Activated T-cell treated with anti-CD3 and anti-CD28 coated beads, Interleukin-2, amount 50 U/mL, for 72 hours (primary cell): ENCODE measurements around the gene CCNY. TPM values are rescaled to one million over a fixed set of nuclear protein-coding genes. Genes with fewer than 3 reads are reported as not detected.

ENCODE experiments used
- ATAC-seq, 2 donors: fragments of 150-1000 bp; cut with Tn5 transposase; replicated peaks in 1 of 2; 2 replicates each; pipeline ENCODE4 v1.10.0; 2021; ENCODE audit warnings: moderate library complexity in 2 of 2, mild to moderate bottlenecking in 1 of 2
- DNase-seq, 2 donors: peaks; one replicate each; pipeline ENCODE4 v3.0.0; 2021 to 2022; ENCODE audit warnings: mixed read lengths in 1 of 2
- H3K27ac Mint-ChIP-seq: one replicate; pipeline ENCODE4 v1.8.0; 2022; ENCODE audit warnings: mild to moderate bottlenecking, moderate library complexity, mixed read lengths
- H3K27me3 Mint-ChIP-seq: one replicate; pipeline ENCODE4 v1.8.0; 2022; ENCODE audit warnings: low read depth, mixed read lengths
- H3K36me3 Mint-ChIP-seq, 2 donors: one replicate each; pipeline ENCODE4 v1.8.0; 2022; ENCODE audit warnings: mixed read lengths in 2 of 2, mild to moderate bottlenecking in 1 of 2; ENCODE audit not compliant: insufficient read depth in 2 of 2
- H3K4me1 Mint-ChIP-seq: one replicate; pipeline ENCODE4 v1.8.0; 2022; ENCODE audit warnings: low read depth, mixed read lengths
- H3K4me3 Mint-ChIP-seq, 2 donors: one replicate each; pipeline ENCODE4 v1.8.0; 2022; ENCODE audit warnings: mild to moderate bottlenecking in 2 of 2, mixed read lengths in 2 of 2, moderate library complexity in 2 of 2
- H3K9me3 Mint-ChIP-seq, 2 donors: one replicate each; pipeline ENCODE4 v1.8.0; 2022; ENCODE audit warnings: mixed read lengths in 2 of 2
- total RNA-seq, 2 donors: library from RNA; stranded (reverse); gene quantifications; one replicate each; pipeline ENCODE4 v1.2.3, GENCODE V29; 2022

Gene CCNY
- total RNA-seq, 2 donors from 2014 or later: 54.1 to 78.6 TPM

- H3K4me3 Mint-ChIP-seq: no peak overlapping the region
- H3K4me1 Mint-ChIP-seq: no peaks in the 10 kb centered on the region
- H3K36me3 Mint-ChIP-seq: peaks cover 0 to 9% of the 10 kb centered on the region in 2 donors
- H3K27me3 Mint-ChIP-seq: no peaks in the 10 kb centered on the region
- ATAC-seq (no peak), DNase-seq (no peak)
- H3K9me3 Mint-ChIP-seq: no peaks in the 10 kb centered on the region
- H3K27ac Mint-ChIP-seq: no peak overlapping the region
Observed at GRCh38 chr10:35565602-35566081, 229.3 kb downstream of the CCNY start.

- H3K27me3 Mint-ChIP-seq: no peaks in the 10 kb centered on the region
- no peak overlapping the region for H3K27ac Mint-ChIP-seq
- DNase-seq (no peak), ATAC-seq (no peak)
- no peaks in the 10 kb centered on the region for H3K4me1 Mint-ChIP-seq
- H3K9me3 Mint-ChIP-seq: no peaks in the 10 kb centered on the region
- H3K4me3 Mint-ChIP-seq: no peak overlapping the region
- H3K36me3 Mint-ChIP-seq: peaks cover 1 to 9% of the 10 kb centered on the region in 2 donors
Observed at GRCh38 chr10:35567951-35568350, 231.6 kb downstream of the CCNY start.

GRCh38 chr10:35568483-35569015, 232.2 kb downstream of the CCNY start:
- peaks cover 1 to 11% of the 10 kb centered on the region in 2 donors for H3K36me3 Mint-ChIP-seq

GRCh38 chr10:35569111-35569707, 232.9 kb downstream of the CCNY start:
- peaks cover 1 to 16% of the 10 kb centered on the region in 2 donors for H3K36me3 Mint-ChIP-seq
- ATAC-seq: no peak

More at GRCh38 chr10:35568483-35569015, 232.2 kb downstream of the CCNY start:
- H3K4me1 Mint-ChIP-seq: no peaks in the 10 kb centered on the region
- DNase-seq (no peak), ATAC-seq (no peak)
- no peak overlapping the region for H3K27ac Mint-ChIP-seq
- no peaks in the 10 kb centered on the region for H3K27me3 Mint-ChIP-seq
- H3K9me3 Mint-ChIP-seq: no peaks in the 10 kb centered on the region
- H3K4me3 Mint-ChIP-seq: no peak overlapping the region

GRCh38 chr10:35569836-35570235, 233.5 kb downstream of the CCNY start:
- Mint-ChIP-seq H3K9me3 (no peaks in the 10 kb centered on the region), H3K4me3 (no peak overlapping the region)

More at GRCh38 chr10:35569111-35569707, 232.9 kb downstream of the CCNY start:
- Mint-ChIP-seq H3K9me3 (no peaks in the 10 kb centered on the region), H3K4me3 (no peak overlapping the region), H3K4me1 (no peaks in the 10 kb centered on the region), H3K27me3 (no peaks in the 10 kb centered on the region), H3K27ac (no peak overlapping the region)
- DNase-seq: no peak

GRCh38 chr10:35570397-35570796, 234.1 kb downstream of the CCNY start:
- DNase-seq (no peak), ATAC-seq (no peak)
- H3K36me3 Mint-ChIP-seq: peaks cover 3 to 18% of the 10 kb centered on the region in 2 donors
- no peaks in the 10 kb centered on the region for H3K27me3 Mint-ChIP-seq
- no peak overlapping the region for H3K4me3 Mint-ChIP-seq
- H3K9me3 Mint-ChIP-seq: peaks cover 0 to under 1% of the 10 kb centered on the region in 2 donors
- H3K4me1 Mint-ChIP-seq: no peaks in the 10 kb centered on the region
- H3K27ac Mint-ChIP-seq: no peak overlapping the region

More at GRCh38 chr10:35569836-35570235, 233.5 kb downstream of the CCNY start:
- Mint-ChIP-seq H3K27ac (no peak overlapping the region), H3K4me1 (no peaks in the 10 kb centered on the region), H3K36me3 (peaks cover 1 to 18% of the 10 kb centered on the region in 2 donors), H3K27me3 (no peaks in the 10 kb centered on the region)
- DNase-seq: no peak
- ATAC-seq: no peak

- Mint-ChIP-seq H3K27me3 (no peaks in the 10 kb centered on the region), H3K4me1 (no peaks in the 10 kb centered on the region), H3K4me3 (no peak overlapping the region), H3K36me3 (peaks cover 4 to 12% of the 10 kb centered on the region in 2 donors), H3K27ac (no peak overlapping the region), H3K9me3 (peaks cover 0 to 2% of the 10 kb centered on the region in 2 donors)
- no peak for DNase-seq
- no peak for ATAC-seq
Observed at GRCh38 chr10:35572583-35572982, 236.3 kb downstream of the CCNY start.

- ATAC-seq (no peak), DNase-seq (no peak)
- Mint-ChIP-seq H3K4me3 (no peak overlapping the region), H3K4me1 (no peaks in the 10 kb centered on the region), H3K36me3 (peaks cover 6 to 12% of the 10 kb centered on the region in 2 donors), H3K9me3 (peaks cover 2 to 5% of the 10 kb centered on the region in 2 donors), H3K27me3 (no peaks in the 10 kb centered on the region), H3K27ac (no peak overlapping the region)
Observed at GRCh38 chr10:35573796-35574195, 237.5 kb downstream of the CCNY start.

GRCh38 chr10:35574924-35575352, 238.6 kb downstream of the CCNY start:
- Mint-ChIP-seq H3K9me3 (peaks cover 2 to 5% of the 10 kb centered on the region in 2 donors), H3K27me3 (no peaks in the 10 kb centered on the region), H3K27ac (no peak overlapping the region), H3K4me3 (no peak overlapping the region), H3K36me3 (peaks cover 6 to 10% of the 10 kb centered on the region in 2 donors), H3K4me1 (no peaks in the 10 kb centered on the region)
- ATAC-seq (no peak), DNase-seq (no peak)

GRCh38 chr10:35575640-35576039, 239.3 kb downstream of the CCNY start:
- no peak for ATAC-seq

GRCh38 chr10:35576730-35577129, 240.4 kb downstream of the CCNY start:
- H3K4me3 Mint-ChIP-seq: no peak overlapping the region

More at GRCh38 chr10:35575640-35576039, 239.3 kb downstream of the CCNY start:
- Mint-ChIP-seq H3K27me3 (no peaks in the 10 kb centered on the region), H3K27ac (no peak overlapping the region), H3K4me1 (no peaks in the 10 kb centered on the region), H3K4me3 (no peak overlapping the region), H3K36me3 (peaks cover 6 to 10% of the 10 kb centered on the region in 2 donors), H3K9me3 (peaks cover 2 to 5% of the 10 kb centered on the region in 2 donors)
- DNase-seq: no peak

GRCh38 chr10:35577926-35578617, 241.8 kb downstream of the CCNY start:
- H3K9me3 Mint-ChIP-seq: peaks cover 2 to 5% of the 10 kb centered on the region in 2 donors
- H3K4me3 Mint-ChIP-seq: no peak overlapping the region
- H3K4me1 Mint-ChIP-seq: no peaks in the 10 kb centered on the region
- no peak overlapping the region for H3K27ac Mint-ChIP-seq
- DNase-seq: no peak
- H3K27me3 Mint-ChIP-seq: no peaks in the 10 kb centered on the region
- peaks cover 4 to 9% of the 10 kb centered on the region in 2 donors for H3K36me3 Mint-ChIP-seq
- no peak for ATAC-seq

More at GRCh38 chr10:35576730-35577129, 240.4 kb downstream of the CCNY start:
- Mint-ChIP-seq H3K36me3 (peaks cover 6 to 10% of the 10 kb centered on the region in 2 donors), H3K4me1 (no peaks in the 10 kb centered on the region), H3K9me3 (peaks cover 2 to 5% of the 10 kb centered on the region in 2 donors), H3K27me3 (no peaks in the 10 kb centered on the region), H3K27ac (no peak overlapping the region)
- DNase-seq: no peak
- no peak for ATAC-seq

- H3K36me3 Mint-ChIP-seq: peaks cover 4 to 7% of the 10 kb centered on the region in 2 donors
- no peaks in the 10 kb centered on the region for H3K27me3 Mint-ChIP-seq
- H3K4me1 Mint-ChIP-seq: no peaks in the 10 kb centered on the region
- ATAC-seq (no peak), DNase-seq (no peak)
- H3K9me3 Mint-ChIP-seq: peaks cover 2 to 5% of the 10 kb centered on the region in 2 donors
- no peak overlapping the region for H3K27ac Mint-ChIP-seq
- H3K4me3 Mint-ChIP-seq: no peak overlapping the region
Observed at GRCh38 chr10:35578618-35578956, 242.3 kb downstream of the CCNY start.
